PC-3 (cell line): Measurements from ENCODE around the gene EPB41L1. TPM values are rescaled to one million over a fixed set of nuclear protein-coding genes. Genes with fewer than 3 reads are reported as not detected.

Source experiments
- ATAC-seq: fragments of 200-7000 bp; cut with Tn5 transposase; 2 replicates; pipeline ENCODE4 v1.9.1; 2020; ENCODE audit warnings: mild to moderate bottlenecking, moderate library complexity
- BruUV-seq: library from RNA; stranded (reverse); fragments of 400-500 nt; replicated peaks from 2 replicates; lab custom pipeline; 2021; lab: Mats Ljungman, UMichigan
- CTCF ChIA-PET: fragments of 300-600 bp; sonication (Branson Sonifier 250); formaldehyde crosslinking; loops from one replicate; lab custom pipeline; 2022; ENCODE audit warnings: antibody characterized with exemption; lab: Charles Lee
- POLR2A ChIA-PET: fragments of 300-600 bp; sonication (Branson Sonifier 250); formaldehyde crosslinking; loops from one replicate; lab custom pipeline; 2022; ENCODE audit warnings: antibody characterized with exemption; ENCODE audit not compliant: unreplicated experiment; lab: Charles Lee
- DNase-seq: peaks from one replicate; pipeline ENCODE4 v3.0.0-alpha.2; 2015
- H2AFZ ChIP-seq: fragments of 300-600 bp; sonication (generic); 2 replicates; pipeline ENCODE4 v1.6.0; 2016; ENCODE audit warnings: antibody characterized with exemption, low read length
- H3F3A ChIP-seq: fragments of 300-600 bp; sonication (generic); one replicate; pipeline ENCODE4 v1.6.0; 2017; ENCODE audit warnings: antibody characterized with exemption, low read length, control low read depth, mild to moderate bottlenecking; ENCODE audit not compliant: unreplicated experiment
- H3K27ac ChIP-seq: fragments of 300-600 bp; sonication (generic); 2 replicates; pipeline ENCODE4 v1.5.1; 2016; ENCODE audit warnings: mild to moderate bottlenecking, low read length
- H3K27me3 ChIP-seq: fragments of 300-600 bp; sonication (generic); 2 replicates; pipeline ENCODE4 v1.6.1; 2016; ENCODE audit warnings: low read length, mixed read lengths
- H3K36me3 ChIP-seq: fragments of 300-600 bp; sonication (generic); 2 replicates; pipeline ENCODE4 v1.6.1; 2016; ENCODE audit warnings: low read depth, mixed run types, low read length, mixed read lengths
- H3K4me1 ChIP-seq: fragments of 300-600 bp; sonication (generic); 2 replicates; pipeline ENCODE4 v1.5.1; 2016; ENCODE audit warnings: low read length; ENCODE audit not compliant: insufficient read depth
- H3K4me2 ChIP-seq: fragments of 300-600 bp; sonication (generic); 2 replicates; pipeline ENCODE4 v1.6.0; 2016; ENCODE audit warnings: low read length
- H3K4me3 ChIP-seq: fragments of 300-600 bp; sonication (generic); 2 replicates; pipeline ENCODE4 v1.5.1; 2016; ENCODE audit warnings: mild to moderate bottlenecking, low read length, mixed read lengths
- H3K79me2 ChIP-seq: fragments of 300-600 bp; sonication (generic); 2 replicates; pipeline ENCODE4 v1.6.1; 2017; ENCODE audit warnings: low read length, mixed read lengths
- H3K9ac ChIP-seq: fragments of 300-600 bp; sonication (generic); 2 replicates; pipeline ENCODE4 v1.6.0; 2016; ENCODE audit warnings: mild to moderate bottlenecking, low read length
- H3K9me2 ChIP-seq: fragments of 300-600 bp; sonication (generic); replicated peaks from 2 replicates; pipeline ENCODE4 v1.6.1; 2016; ENCODE audit warnings: mixed run types, low read length, mixed read lengths
- H3K9me3 ChIP-seq: fragments of 300-600 bp; sonication (generic); 2 replicates; pipeline ENCODE4 v1.6.1; 2016; ENCODE audit warnings: low read length, mixed read lengths
- H4K20me1 ChIP-seq: fragments of 300-600 bp; sonication (generic); 2 replicates; pipeline ENCODE4 v1.6.1; 2016; ENCODE audit warnings: low read length, mixed read lengths
- EZH2 ChIP-seq: fragments of 300-600 bp; sonication (generic); IDR thresholded peaks from one replicate; pipeline ENCODE4 v1.6.1; 2017; ENCODE audit warnings: antibody characterized with exemption, mild to moderate bottlenecking, low read length; ENCODE audit not compliant: unreplicated experiment
- EZH2phosphoT487 ChIP-seq: fragments of 300-600 bp; sonication (generic); IDR thresholded peaks from 2 replicates; pipeline ENCODE4 v1.6.1; 2018; ENCODE audit warnings: mild to moderate bottlenecking, antibody characterized with exemption, low read length, borderline replicate concordance
- intact Hi-C: fragments of 100-400 bp; cut with micrococcal nuclease; formaldehyde crosslinking; loops from 2 replicates; pipeline ENCODE4 v1.9.0; 2023
- total RNA-seq: library from RNA; depleted of rRNA; stranded (reverse); fragments of >200 nt; gene quantifications from 2 replicates; pipeline ENCODE4 v1.2.3, GENCODE V29; 2014
- TF ChIP-seq, protein P1 (sequence below): fragments of 300-600 bp; sonication (generic); conservative IDR thresholded peaks from 2 replicates; pipeline ENCODE4 v1.5.1; 2017; ENCODE audit warnings: antibody characterized with exemption, low read depth, mild to moderate bottlenecking, low read length

The EPB41L1 gene
- total RNA-seq, 1 experiment from 2014 or later = 48.2 TPM

DNA sequence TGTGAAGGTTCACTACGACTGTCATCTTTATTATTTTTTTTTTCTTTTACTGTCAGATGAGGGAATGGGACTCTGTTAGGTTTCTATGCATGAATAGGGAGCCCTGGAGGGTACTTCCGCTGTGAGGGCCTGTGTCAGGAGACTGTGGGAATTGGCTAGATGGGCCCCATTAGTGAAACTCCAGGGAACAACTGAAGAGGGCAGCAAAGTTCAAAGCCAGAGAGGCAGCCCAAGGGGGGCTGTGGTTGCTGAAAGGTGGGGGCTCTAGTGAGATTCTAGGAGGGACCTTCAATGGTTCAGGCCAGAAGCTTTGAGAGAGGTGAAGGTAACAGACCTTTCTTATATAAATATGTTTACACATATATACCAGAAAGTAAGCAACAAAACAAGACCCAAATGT lies 13.2 kb upstream of the EPB41L1 start:
- no peak overlapping the region for H3K4me2 ChIP-seq
- no peak overlapping the region for H3K27ac ChIP-seq
- H3K79me2 ChIP-seq = no peaks in the 10 kb centered on the region
- ChIA-PET POLR2A (no interaction called here), CTCF (no interaction called here)
- H2AFZ ChIP-seq = no peak overlapping the region
- intact Hi-C loops = no loop called here
- H3K9me2 ChIP-seq = no peaks in the 10 kb centered on the region
- BruUV-seq = no TSS peak
- ATAC-seq = no peak
- no peak overlapping the region for H3K4me3 ChIP-seq
- TF ChIP-seq EZH2phosphoT487 (no peak), EZH2 (no peak)
- TF ChIP-seq, protein P1, sequence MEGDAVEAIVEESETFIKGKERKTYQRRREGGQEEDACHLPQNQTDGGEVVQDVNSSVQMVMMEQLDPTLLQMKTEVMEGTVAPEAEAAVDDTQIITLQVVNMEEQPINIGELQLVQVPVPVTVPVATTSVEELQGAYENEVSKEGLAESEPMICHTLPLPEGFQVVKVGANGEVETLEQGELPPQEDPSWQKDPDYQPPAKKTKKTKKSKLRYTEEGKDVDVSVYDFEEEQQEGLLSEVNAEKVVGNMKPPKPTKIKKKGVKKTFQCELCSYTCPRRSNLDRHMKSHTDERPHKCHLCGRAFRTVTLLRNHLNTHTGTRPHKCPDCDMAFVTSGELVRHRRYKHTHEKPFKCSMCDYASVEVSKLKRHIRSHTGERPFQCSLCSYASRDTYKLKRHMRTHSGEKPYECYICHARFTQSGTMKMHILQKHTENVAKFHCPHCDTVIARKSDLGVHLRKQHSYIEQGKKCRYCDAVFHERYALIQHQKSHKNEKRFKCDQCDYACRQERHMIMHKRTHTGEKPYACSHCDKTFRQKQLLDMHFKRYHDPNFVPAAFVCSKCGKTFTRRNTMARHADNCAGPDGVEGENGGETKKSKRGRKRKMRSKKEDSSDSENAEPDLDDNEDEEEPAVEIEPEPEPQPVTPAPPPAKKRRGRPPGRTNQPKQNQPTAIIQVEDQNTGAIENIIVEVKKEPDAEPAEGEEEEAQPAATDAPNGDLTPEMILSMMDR = no peak; the same call in 1 of the 2 replicates
- H3K9me3 ChIP-seq = no peaks in the 10 kb centered on the region
- H3K36me3 ChIP-seq = no peaks in the 10 kb centered on the region
- no peak overlapping the region for H3K9ac ChIP-seq
- no peaks in the 10 kb centered on the region for H3K27me3 ChIP-seq
- DNase-seq = no peak
- H3F3A ChIP-seq = no peaks in the 10 kb centered on the region
- no peaks in the 10 kb centered on the region for H4K20me1 ChIP-seq
- no peaks in the 10 kb centered on the region for H3K4me1 ChIP-seq

DNA sequence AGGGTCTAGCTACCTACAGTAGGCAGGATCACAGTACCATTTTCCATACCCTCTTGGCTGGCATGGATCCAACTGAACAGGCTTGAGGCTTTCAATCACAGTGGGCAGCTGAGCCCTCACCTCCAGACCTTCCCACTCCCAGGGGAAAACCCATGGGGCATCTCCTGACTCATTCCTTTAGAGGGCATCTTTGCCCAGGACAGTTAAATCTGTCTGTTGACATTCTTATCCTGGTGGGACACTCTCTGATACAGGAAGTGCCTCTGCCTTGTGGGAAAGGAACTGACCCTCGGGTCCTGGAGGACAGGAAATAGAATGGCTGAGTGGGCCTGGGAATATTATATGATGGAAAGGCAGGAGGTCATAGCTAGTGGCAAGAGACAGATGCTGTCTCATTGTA lies 10.2 kb upstream of the EPB41L1 start:
- no peaks in the 10 kb centered on the region for H3K4me1 ChIP-seq
- POLR2A ChIA-PET = no interaction called here
- no peak overlapping the region for H2AFZ ChIP-seq
- no peaks in the 10 kb centered on the region for H3K9me2 ChIP-seq
- CTCF ChIA-PET = interaction anchor here (0.6 kb wide), 1 partner anchor 151 kb away, joined by 3 read pairs; no protein-coding TSS in a partner anchor
- H3K9me3 ChIP-seq = no peaks in the 10 kb centered on the region
- TF ChIP-seq, protein P1 = no peak
- no peak for TF ChIP-seq EZH2phosphoT487
- TF ChIP-seq EZH2 = no peak
- H3K4me2 ChIP-seq = no peak overlapping the region
- H3K9ac ChIP-seq = no peak overlapping the region
- ATAC-seq (peak; percentile 50; the same call in 1 of the 2 replicates), DNase-seq (peak; percentile 8)
- no TSS peak for BruUV-seq
- H3K27me3 ChIP-seq = no peaks in the 10 kb centered on the region
- intact Hi-C loops = no loop called here
- H4K20me1 ChIP-seq = no peaks in the 10 kb centered on the region
- H3K27ac ChIP-seq = no peak overlapping the region
- H3K4me3 ChIP-seq = no peak overlapping the region
- H3K79me2 ChIP-seq = no peaks in the 10 kb centered on the region
- H3K36me3 ChIP-seq = no peaks in the 10 kb centered on the region
- no peaks in the 10 kb centered on the region for H3F3A ChIP-seq

DNA sequence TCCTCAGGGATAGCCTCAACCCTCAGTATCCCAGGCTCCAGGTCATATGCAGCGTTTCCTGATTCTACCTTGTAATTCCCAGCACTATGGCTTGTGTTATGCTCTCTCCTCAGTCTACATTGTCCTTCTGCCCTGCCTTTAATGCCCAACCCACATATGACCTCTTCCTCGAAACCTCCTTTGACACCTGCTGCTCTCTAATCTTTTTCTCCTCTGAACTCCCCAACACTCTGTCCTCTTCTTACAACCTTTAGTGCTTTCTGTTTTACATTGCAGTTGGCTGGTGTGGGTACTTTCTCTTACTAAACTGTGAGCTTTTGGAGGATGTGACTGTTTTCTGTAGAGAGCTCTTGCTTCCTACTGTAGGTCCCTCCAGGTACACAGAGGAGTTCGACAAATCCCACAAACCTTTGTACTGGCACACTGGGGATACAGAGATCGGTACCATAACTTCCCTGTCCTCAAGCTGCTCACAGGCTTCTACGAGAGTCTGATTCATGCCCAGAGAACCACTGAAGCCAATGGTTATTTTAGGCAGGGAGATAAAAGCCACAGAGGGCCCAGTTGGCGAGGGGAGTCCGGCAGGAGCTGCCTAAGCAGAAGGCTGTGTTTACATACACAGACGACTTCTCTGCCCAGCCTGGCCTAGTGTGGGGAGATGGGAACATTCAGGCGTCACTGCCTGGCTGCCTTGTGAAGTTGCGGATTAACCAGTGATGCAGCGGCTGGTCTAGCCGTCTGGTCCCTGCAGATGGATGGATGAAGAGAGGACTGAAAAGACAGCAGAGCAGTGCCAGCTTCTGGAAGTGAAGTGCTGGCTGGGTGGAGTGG lies 8.4 kb upstream of the EPB41L1 start:
- Histone ChIP-seq H3F3A (no peaks in the 10 kb centered on the region), H4K20me1 (no peaks in the 10 kb centered on the region), H3K79me2 (no peaks in the 10 kb centered on the region), H3K4me3 (no peak overlapping the region), H2AFZ (no peak overlapping the region), H3K9me3 (no peaks in the 10 kb centered on the region), H3K27ac (no peak overlapping the region), H3K4me2 (no peak overlapping the region), H3K4me1 (no peaks in the 10 kb centered on the region), H3K9ac (no peak overlapping the region), H3K9me2 (no peaks in the 10 kb centered on the region), H3K27me3 (no peaks in the 10 kb centered on the region), H3K36me3 (no peaks in the 10 kb centered on the region)
- BruUV-seq = no TSS peak
- TF ChIP-seq EZH2 (no peak), EZH2phosphoT487 (no peak)
- TF ChIP-seq, protein P1 = no peak
- ATAC-seq (no peak), DNase-seq (no peak)
- intact Hi-C loops = no loop called here
- ChIA-PET POLR2A (no interaction called here), CTCF (interaction anchor here (0.6 kb wide), 1 partner anchor 11 kb away, joined by 4 read pairs; no protein-coding TSS in a partner anchor)
